Inferior parietal cortex (tissue), 1 donor: ENCODE measurements around the gene ITGA3.

Experiments
- DNase-seq: peaks from one replicate; pipeline ENCODE4 v3.0.0-alpha.2; 2016; ENCODE audit errors: extremely low spot score

The ITGA3 gene

DNA sequence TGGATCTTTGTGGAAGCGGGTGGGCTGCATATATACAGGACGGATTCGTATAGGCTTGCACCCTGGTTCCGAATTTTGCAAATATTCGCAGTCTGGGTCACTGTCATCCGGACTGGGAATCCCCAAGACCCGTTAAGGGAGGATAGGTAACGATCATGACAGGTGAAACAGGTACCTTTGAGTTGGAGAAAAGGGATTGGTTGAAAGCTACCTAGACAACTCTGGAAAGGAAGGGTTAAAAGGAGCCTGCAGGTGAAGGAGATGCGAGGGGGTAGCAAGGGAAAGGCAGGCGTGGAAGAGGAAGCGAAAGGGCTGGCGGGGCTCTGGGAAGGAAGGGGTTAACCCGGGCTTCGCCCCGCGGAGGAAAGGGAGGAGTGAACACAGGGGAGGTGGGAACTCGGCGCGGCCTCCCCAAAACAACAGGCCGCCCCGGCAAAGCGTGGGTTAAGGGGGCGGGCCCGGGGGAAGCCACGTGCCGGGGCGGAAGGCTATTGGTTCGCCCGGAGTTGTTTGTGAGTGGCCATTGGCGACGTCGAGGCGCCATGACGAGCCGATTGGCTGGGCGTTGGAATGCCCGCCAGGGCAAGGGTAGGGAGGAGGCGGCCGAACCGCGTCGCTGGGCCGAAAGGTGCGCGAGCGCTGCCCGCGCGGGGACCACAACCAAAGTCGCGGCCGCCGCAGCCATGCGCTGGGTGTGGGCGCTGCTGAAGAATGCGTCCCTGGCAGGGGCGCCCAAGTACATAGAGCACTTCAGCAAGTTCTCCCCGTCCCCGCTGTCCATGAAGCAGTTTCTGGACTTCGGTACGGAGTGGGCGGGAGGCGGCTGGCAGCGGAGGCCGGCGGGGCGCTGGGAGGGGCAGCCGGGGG is 39.1 kb downstream of the ITGA3 start, which contains the start of gene PDK2:
PDK2 (plus strand) TSS at position 599 of the 867 bp plus-strand sequence; CDS start at position 684, 85 bp downstream.
- DNase-seq: peak; percentile 96

DNA sequence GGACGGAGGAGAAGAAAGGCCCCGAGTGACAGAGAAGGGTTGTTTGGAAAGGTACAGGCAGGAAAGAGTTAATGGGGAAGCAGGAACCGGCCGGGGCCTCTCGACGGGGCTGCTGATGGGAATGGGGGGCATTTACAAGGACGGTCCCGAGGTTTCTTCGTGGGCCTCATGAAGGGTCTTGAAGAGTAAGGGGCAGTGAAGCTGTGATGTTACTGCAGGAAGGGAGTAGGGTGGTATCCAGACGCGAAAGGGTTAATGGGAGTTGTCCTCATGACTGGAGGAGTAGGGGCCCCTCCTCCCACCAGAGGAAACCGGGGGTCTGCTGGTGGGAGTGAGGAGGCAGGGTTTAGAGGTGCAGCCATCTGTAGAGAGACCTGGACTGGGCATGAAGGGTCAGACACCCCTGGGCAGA is 39.7 kb downstream of the ITGA3 start:
- DNase-seq: no peak

DNA sequence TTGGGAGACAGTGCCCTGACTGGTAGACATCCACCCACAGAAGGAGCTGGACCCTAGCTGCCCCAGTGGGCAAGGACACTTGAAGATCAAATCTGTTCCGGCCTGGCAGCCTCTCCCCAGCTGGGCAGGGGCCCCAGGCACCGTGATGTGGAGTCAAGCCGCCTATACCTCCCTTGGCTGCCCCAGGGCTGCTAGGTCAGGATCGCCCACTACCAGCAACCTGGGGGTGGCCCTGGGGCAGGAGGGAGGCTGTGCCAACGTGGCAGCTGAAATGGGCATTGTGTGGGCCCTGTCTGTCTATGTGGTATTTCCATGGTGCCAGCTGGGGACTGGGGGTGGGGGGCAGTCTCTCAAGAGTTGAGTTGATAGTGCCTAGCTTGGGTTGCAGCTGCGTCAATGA is 40.2 kb downstream of the ITGA3 start:
- DNase-seq: no peak

DNA sequence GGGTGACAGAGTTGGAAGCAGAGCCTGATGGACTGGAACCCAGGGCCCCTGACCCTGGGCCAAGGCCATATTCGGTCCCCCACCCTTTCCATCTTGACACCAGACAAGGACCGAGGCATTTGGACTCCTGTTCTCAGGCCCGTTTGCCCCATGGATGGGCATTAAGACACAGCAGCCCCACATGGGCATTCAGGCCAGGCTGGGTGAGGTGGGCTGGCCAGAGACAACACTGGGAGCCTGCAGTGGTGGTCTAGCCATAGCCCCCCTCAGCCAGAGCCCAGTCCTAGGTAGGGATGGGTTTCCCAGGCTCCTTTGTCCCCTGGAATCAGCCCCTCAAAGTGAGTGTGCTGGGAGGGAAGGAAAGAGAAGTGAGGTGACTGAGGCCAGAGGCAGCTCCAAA is 40.8 kb downstream of the ITGA3 start:
- no peak for DNase-seq

DNA sequence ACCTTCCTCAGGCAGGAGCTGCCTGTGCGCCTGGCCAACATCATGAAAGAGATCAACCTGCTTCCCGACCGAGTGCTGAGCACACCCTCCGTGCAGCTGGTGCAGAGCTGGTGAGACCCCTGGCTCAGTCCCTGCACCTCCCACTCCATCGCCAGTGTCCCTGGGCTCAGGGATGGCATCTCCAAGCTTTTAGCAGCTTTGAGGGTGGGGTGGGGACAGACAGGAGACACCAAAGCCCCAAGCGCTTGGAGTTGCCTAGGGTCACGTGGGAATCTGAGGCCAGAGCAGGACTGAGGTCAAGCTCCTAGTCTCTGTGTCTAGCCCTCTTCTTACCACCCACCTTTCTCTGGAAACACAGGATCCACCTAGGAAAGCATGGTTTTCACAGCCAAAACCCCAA is 41.5 kb downstream of the ITGA3 start:
- DNase-seq: no peak

DNA sequence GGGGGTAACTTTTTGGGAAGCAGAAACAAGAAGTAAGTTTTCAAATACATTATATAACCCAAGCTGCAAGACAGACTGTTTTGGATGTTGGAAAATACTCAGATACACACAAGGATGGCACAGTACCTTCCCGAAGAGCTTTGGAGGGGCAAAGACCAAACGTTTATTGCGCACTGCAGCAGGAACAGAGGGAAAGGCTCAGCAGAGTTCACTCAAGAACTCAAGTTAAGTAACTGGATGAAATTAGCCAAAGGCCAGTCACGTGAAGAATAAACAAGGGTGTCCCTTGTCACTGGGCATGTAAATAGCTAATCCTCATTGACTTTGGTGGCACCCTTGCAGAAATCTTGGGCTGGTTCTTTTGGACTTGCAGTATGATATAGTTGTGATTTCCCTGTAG is 42.0 kb downstream of the ITGA3 start:
- DNase-seq: no peak

DNA sequence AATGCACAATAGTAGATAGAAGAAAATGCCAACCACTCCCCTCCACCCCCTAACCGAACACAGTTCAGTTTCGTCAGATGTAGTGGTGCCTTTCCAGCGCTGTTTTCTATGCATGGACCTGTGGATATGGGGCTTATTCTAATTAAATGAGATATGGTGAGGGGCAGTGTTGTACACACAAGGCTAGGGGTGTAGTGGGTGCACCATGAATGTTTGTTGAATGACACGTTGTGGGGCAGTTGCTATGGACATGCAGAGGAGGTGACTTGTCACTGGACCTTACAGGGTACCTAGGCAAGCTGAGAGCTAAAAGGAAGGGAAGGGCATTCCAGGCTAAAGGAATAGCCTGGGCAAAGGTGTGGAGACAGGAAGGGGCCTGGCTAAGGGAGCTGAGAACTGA is 42.7 kb downstream of the ITGA3 start:
- DNase-seq: no peak

DNA sequence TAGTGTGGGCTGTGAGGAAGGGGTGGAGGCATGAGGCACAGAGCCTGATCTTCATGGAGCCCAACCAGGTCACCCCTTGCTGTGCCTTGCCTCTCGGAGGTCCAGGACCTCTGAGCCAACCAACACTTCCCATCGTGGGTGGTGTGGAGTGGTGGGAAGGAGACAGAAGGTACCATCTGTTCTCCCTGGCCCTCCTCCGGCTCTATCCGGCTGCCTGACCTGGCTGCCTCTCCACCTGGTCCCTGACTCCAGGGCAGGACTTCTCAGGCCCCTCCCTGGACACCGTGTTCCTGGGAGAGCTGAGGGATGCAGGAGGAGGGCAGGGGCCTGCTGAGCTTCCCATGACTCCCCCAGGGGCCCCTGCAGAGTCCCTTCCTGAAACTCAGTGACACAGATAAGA is 43.1 kb downstream of the ITGA3 start:
- DNase-seq: no peak

DNA sequence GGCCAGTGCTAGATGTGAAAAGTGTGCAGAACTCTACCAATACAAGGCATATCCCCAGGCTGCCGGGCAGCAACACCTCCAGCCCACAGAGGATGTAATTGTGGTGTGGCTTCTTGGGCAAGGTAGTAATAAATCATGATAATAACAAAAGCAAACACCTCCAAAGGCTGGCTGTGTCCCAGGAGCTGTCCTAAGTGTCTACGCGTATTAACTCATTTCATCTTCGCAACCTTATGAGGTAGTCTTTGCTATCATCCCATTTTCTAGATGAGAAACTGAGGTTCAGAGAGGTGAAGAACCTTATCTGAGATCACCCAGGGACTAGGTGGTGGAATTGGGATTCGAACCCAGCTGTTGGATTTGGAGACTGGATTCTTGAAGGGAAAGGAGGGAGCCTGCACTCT is 44.6 kb downstream of the ITGA3 start:
- DNase-seq: no peak

DNA sequence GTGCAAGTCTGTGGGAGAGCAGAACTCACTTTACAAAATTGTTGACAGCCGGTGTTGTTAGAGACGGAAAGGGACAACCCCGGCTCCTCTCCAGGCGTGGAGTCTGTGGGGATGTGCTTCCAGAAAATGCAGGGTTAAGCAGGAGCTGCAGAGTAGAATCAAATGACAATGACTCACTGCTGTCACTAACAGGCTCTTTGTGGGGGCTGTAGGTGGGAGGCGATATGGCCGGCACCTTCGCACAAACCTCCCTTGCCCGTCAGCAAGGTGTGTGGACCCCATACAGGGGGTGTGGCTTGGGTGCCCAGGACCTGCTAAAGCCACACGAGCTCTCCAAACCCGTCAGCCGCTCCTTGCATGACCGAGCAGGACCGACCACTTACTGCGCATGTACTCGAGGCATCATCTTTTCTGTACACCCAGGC is 45.0 kb downstream of the ITGA3 start:
- DNase-seq: no peak

DNA sequence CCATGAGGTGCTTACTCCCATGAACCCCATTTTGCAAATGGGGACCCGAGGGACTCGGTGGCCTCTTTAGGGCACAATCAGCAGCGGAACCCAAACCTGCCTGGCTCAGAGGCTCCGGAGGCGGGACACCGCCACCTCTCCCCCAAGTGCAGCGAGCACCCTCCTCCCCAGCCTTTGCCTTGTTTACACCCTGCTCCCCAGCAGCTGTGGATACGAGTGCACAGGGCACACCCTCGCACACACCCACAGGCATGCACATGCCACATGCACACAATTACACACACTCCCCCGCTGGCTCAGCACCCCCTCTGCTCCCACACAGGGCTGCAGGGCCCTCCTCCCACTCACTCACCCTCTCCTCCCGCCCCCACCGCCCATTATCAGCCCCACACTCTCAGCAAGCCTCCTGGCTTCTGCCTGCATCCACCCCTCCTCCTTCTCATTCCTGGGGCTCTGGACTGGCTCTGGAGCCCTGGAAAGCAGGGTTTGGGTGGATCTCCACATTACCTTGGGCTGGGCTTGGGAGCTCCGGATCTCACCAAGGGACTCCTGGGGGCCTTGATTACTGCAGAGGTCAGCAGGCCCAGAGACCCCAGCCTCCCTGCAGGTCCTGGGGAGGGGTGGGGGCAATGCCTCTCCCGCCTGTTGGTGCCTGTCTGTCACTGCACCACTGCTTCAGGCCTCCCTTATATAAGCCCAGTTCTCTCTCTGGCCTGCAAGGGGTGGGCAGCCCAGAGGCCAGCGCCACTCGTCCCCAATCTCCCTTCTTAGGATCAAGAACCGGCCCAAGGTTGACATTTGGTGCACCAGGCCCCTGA is 45.6 kb downstream of the ITGA3 start:
- DNase-seq: no peak

DNA sequence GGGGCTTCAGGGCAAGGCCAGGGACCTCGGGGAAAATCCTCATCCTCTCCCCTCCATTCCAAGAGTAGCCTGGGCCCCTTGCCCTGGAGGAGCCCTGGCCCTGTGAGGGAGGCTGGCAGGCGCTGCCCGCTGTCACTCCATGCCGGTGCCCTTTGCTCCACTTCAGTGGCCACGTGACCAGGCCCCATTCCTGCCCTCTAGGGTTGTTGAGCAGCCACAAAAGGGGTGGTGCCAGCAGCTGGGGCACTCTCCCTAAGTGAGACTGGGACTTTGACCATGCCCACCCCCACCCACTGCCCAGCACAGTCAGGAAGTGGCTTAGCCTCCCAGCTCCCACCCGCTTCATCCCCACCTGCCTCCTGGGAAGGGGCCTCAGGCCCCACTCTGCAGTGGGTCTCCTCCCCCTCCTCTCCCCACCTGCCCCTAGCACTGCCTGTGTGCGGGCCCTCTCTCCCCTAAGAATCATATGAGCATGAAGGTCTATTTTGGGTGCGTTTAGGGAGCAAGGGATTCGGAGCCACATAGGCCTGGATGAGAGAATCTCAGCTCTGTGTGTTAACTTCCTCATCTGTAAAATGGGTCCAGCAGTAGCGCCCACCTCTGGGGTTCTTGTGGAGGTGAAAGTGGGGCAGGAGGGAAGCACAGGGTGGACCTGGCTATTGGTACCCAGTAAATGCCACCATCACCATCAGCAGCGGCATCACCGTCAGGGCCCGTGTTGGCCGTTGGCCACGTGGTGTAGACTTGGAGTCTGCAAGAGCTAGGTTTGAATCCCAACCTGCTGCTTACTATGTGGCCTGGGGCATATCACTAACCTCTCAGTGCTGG is 46.5 kb downstream of the ITGA3 start:
- DNase-seq: no peak

DNA sequence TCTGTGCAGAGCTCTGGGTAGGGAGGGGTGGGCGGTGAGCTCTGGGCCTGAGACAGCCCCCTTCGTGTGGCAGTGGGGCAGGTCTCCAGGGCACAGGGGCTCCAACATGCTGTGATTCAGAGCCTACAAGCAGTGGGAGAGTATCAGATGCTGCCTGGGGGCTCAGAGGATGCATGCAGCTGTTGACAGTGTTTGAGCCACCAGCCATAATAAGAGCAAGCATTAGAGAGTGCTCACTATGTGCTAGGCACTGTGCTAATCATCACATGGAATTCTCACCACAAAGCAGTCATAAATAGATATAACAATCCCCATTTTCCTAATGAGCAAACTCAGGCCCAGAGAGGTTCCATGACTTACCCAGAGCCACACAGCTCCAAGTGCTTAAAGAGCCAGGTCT is 47.3 kb downstream of the ITGA3 start:
- DNase-seq: no peak

DNA sequence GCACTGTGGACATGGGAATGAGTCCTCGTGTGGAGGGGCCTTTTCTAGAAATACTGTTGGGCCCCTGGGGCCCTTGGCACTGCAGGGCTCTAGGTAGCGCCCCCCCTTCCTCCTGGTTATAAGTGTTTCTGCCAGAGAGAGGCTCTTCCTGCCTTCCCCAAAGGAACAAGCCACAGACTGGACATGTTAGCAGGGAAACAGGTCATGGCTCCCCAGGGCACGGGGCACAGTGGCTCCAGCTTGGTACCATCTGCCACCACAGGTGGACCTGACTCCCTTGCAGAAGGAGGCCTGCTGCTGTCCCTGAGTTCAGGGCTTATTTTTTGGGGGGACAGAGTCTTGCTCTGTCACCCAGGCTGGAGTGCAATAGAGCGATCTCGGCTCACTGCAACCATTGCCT is 48.0 kb downstream of the ITGA3 start:
- no peak for DNase-seq

DNA sequence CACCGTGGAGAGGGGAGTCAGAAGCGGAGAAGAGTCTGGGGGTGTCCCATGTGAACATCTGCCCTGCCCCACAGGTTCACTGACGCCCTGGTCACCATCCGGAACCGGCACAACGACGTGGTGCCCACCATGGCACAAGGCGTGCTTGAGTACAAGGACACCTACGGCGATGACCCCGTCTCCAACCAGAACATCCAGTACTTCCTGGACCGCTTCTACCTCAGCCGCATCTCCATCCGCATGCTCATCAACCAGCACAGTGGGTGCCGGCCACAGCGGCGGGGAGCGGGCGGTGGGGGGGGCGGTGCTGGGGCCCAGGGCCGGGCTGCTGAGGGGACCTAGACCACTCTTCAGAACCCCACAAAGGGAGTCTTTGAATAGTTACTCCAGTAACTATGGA is 49.9 kb downstream of the ITGA3 start:
- no peak for DNase-seq

DNA sequence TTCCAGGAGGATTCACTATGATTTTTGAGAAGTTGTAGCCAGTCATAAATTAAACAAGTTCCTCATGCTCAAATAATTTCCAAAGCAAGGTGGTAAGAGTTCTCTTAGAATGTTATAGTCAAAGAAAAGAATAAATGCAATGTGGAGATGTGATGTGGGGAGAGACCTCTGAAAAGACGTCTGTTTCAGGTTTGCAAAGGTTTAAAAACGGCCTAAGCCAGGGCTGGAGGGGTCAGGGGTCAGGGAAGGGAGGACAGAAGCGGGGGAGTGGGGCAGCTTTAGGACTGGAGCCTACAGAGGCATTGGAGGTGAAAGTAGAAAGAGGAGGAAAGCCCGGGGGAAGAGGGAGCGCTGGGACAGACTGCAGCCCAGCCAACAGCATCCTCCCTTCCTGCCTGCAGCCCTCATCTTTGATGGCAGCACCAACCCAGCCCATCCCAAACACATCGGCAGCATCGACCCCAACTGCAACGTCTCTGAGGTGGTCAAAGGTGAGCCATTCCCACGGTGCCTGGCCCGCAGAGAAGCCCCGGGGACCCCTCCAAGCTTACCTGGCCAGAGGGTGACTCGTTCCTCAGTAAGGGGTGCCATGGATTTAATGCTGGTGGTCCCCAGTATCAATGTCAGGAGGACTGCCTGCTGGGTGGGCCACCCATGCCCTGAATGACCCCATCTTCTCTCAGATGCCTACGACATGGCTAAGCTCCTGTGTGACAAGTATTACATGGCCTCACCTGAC is 50.7 kb downstream of the ITGA3 start:
- DNase-seq: no peak

DNA sequence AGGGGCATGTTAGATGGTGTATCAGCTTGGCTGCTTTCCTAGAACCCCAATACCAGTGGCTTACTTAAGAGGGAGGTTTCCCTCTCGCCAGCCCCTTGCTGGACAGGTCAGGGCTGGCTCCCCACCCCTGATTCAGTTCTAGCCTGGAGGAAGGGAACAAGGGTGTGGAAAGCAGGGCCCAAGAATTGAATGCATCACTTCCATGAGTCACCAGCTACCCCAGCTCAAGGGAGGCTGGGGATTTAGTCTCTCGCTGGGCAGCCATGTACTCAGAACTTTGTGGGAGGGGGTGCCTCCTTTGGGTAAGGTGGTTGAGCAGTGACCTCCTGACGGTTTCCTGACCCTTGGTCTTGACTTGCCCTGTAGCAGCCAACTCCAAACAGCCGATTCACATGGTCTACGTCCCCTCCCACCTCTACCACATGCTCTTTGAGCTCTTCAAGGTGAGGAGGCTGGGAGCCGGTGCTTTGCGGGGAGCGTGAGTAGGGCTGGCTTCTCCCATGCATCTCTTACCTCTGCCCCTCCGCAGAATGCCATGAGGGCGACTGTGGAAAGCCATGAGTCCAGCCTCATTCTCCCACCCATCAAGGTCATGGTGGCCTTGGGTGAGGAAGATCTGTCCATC is 52.0 kb downstream of the ITGA3 start:
- DNase-seq: no peak

DNA sequence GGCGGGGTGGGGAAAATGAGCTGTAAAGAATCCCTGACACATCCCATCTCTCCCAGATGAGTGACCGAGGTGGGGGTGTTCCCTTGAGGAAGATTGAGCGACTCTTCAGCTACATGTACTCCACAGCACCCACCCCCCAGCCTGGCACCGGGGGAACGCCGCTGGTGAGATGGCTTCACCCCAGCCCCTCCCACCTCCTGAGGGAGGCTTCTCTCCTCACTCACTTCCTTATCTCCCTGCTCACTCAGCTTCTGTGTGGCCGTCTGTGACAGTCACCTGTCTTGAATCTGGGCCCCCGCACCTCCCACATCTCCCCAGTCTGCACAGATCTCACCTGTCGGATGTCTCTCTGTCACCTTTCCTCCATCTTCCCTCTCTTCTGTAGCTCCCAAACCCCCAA is 52.6 kb downstream of the ITGA3 start:
- DNase-seq: no peak

DNA sequence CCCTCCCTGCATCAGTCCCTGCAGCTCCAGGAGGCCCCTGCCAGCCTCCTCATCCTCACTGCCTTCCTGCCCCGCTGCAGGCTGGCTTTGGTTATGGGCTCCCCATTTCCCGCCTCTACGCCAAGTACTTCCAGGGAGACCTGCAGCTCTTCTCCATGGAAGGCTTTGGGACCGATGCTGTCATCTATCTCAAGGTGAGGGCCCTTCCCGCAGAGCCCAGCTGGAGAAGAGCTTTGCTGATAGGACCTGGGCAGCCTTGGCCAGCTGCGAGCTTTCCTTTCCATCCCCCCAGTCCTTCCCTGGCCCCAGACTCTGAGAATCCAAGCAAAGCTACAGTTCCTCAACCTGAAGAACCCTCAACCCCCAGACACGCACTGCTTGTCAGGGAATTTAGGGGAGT is 53.3 kb downstream of the ITGA3 start:
- no peak for DNase-seq

DNA sequence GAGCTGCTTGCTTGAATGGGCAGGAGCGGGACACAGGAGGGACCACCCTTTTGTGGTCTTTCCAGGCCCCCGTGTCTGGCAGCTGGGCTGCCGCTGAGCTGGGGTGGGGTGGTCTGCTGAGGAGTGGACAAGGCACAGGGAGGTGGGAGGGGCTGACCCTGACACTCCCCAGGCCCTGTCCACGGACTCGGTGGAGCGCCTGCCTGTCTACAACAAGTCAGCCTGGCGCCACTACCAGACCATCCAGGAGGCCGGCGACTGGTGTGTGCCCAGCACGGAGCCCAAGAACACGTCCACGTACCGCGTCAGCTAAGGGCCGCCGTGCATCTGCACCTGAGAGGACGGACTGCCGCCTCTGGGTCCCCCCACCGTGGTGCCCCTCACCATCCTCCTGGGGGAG is 53.9 kb downstream of the ITGA3 start:
- DNase-seq: no peak
